ENCODE results near the gene SLC30A3.
"Not testable (repeated sequence)": the region's sequence is repeated elsewhere in the genome, so short reads cannot be mapped to it uniquely, and the experiment has no call there.

SLC30A3 gene, protein sequence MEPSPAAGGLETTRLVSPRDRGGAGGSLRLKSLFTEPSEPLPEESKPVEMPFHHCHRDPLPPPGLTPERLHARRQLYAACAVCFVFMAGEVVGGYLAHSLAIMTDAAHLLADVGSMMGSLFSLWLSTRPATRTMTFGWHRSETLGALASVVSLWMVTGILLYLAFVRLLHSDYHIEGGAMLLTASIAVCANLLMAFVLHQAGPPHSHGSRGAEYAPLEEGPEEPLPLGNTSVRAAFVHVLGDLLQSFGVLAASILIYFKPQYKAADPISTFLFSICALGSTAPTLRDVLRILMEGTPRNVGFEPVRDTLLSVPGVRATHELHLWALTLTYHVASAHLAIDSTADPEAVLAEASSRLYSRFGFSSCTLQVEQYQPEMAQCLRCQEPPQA

DNA sequence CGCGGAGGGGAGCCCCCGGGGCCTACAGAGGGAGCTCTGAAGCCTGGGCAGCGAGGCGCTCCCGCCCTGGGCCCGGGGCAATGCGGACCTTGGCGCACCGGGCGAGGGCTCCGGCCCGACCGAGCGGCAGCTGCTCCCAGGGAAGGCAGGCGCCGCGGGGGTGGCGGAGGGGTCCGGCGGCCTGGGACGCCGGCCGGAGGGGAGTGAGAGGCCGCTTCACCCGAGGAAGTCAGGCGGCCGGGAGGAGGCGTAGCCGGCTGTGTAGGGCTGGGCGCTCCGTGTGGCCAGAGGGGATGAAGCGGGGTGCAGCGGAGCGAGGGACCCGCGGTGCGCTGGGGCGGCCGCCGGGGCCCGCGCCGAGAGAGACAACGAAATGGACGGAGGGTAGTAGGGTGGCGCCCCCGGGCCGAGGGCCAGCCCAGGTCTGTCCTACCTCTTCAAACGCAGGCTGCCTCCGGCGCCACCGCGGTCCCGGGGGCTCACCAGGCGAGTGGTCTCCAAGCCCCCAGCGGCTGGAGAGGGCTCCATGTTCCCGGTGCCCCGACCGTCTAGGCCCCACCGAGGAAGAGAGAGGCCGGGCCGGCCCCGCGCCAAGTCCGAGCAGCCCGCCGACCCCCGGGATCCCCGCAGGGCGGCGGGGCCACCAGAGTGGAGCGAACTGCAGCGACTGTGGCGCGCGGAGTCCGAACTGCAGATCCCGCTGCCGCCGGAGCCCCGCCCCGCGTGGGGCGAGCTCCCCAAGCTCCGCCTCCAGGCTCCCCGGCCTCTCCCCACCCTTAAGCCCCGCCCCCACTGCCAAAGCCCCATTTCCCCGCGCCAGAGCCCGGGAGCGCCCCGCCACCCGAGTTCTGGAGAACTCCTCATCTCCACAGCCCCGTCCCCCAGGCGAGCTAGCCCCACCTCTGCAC is at the start of gene SLC30A3:
TSS of gene SLC30A3 (minus strand) at position 669 of the 908 bp plus-strand sequence. CDS start at position 528, 141 bp downstream.
- DNase-seq: peak; percentile 66 to 79

DNA sequence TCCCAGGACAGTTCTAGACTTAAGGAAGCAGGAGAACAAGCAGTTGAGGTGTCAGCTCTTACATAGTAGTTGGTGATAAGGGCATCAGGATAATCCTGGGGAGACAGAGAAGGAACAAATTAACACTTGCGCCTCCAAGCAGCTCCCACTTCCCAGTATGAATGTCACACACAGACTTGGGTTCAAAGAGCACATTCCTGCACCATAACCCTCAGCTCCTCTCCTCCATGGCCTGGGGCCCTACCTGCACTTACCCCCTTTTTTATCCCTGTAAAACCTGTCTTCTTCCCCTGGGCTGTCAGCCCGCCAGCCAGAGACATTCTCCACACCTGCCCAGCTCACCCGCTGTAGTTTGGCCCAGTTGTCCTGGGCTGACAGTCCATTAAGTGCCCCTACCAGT is 49.3 kb upstream of the SLC30A3 start:
- DNase-seq: no peak

DNA sequence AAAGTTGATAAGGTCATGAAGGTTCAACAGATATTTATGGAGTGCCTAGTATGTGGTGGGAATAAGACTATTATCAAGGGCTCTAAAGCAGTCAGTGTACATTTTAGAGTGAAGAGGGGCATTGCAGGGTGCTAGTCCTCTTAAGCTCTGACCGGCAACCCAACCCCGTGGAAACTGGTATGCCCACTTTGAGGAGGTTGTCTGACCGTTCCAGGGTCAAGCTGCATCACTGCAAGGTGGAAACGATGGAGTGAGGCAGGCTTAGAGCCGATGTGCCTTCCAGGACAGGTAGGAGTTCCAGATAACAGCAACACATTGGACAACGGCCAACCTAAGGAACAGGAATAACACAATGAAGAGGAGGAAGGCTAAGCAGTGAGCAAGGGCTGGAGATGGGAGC is 46.8 kb upstream of the SLC30A3 start:
- DNase-seq: no peak

DNA sequence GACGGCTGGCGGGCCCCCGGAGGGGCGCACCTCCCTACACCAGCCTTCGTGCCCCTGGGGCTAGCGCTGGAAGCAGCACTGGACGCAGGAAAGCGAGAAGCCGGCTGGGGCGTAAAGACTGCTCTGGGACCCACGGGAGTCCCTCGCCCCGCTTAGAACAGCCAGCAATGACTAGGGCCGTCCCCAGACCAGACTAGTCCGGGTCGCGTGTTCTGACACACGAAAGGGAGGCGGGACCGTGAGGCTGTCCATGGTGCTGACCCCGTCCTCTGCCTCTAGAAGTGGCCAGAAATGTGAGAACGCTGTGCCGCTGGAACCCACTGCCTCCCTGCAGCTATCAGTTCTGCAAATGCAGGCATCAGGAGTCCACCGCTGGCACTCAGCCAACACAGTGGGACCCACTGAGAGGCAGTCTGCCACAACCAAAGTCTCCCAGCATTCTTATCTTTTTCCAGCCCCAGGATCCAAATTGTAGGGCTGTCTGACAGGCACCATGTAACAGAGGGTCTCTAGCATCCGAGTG is 45.6 kb upstream of the SLC30A3 start, which contains the start of gene UCN:
TSS of gene UCN (minus strand) at position 87 of the 523 bp plus-strand sequence. CDS start 550 bp downstream, outside the sequence.
- no peak for DNase-seq

DNA sequence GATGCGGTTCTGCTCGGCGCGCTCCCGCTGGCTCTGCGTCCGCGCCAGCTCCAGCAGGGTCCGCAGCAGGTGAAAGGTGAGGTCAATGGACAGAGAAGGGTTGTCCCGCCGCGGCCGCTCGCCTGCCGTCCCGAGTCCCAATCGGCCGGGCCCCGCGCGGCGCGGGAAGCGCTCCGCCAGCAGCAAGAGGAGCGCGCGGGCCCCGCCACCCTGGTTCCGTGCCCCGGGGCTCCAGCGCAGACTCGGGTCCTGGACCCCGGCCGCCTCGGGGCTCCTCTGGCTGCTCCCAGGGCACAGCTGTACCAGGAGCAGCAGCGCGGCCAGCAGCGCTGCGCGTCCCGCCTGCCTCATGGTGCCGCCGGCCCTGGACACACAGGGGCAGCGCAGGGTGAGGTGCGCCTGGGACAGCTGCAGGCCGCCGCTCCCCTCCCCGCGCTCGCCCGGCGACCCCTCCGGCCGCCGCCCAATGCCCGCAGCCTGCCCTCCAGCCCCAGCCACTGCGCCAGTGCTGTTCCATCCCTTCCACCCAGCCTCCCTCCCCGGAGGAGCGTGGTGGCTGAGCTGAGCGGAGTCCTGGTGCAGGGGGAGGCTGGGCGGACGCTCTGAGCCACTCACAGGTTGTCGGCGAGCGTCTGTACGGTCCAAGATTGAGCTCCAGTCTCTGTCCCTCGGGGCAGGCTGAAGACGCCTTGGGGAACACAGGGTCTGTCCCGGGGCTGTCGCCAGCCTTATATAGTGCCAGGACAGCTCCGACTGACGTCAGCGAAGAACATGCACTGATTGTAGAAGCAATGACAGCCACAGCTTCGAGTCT is 44.9 kb upstream of the SLC30A3 start:
- DNase-seq: no peak

DNA sequence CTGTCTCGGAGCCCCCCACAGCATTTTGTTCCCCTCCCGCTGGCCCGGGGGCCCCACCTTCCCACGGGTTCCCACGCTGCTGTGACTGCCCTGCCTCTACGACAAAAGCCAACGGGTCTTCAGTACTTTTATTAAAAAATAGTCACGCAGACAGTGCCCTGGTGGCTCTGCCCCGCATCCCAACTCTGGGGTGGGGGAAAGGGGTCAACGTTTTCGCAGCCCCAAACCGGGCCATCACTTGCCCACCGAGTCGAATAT is 44.4 kb upstream of the SLC30A3 start:
- no peak for DNase-seq

DNA sequence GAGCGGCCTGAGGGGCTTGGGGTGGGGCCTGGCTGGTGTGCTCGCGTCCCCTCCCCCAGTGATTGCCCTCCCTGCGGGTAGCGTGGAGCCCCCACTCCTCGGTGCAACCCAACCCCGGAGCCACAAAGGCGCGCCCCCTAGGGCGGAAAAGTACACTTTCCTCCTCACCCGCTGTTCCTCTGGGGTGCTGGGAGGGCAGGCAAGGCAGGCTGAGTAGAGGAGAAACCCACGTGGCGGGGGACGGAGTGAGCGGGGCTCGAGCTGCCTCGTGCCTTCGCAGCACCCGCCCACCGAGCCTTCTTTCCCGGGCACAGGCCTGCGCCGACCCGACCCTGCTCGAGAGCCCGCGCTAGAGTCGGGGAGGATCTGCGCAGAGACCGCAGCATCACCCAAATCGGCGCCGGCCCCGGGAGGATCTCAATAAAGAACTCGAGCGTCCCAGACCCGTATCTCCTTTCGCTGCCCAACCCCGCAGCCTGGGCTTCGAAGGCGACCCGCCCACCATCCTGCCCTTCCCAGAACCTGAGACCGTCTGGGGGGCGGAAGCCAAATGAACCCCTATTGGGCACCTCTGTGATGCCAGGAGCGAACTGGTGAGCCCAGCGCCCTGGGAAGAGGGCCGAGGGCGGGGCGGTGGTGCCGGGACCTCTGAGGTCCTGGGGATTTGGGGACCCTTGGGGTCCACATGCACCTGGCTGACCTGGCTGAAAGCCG is 43.9 kb upstream of the SLC30A3 start:
- DNase-seq: no peak

DNA sequence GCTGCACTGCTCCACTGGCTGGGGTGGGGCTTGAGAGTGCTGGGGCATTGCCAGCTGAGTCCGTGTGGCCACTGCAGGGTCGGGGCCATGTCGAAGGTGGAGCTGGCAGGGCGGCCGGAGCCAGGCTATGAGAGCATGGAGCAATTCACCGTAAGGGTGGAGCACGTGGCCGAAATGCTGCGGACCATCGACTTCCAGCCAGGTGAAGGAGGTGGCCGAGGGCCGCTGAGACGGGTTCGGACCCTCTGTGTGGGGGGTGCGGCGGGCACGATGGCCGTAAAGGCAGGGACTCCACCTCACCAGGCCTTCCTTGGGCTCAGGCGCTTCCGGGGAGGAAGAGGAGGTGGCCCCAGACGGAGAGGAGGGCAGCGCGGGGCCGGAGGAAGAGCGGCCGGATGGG is 43.3 kb upstream of the SLC30A3 start:
- DNase-seq: no peak

DNA sequence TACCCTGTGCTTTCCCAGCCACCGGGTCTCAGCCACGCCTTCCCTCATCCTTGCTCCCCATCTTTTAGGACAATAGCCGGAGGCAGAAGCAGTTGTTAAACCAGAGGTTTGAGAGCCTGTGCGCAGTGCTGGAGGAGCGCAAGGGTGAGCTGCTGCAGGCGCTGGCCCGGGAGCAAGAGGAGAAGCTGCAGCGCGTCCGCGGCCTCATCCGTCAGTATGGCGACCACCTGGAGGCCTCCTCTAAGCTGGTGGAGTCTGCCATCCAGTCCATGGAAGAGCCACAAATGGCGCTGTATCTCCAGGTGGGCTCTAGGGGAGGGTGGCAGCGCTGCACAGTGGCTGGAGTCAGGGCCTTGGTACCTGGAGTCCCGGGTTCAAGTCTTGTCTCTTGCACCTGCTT is 42.7 kb upstream of the SLC30A3 start:
- no peak for DNase-seq

DNA sequence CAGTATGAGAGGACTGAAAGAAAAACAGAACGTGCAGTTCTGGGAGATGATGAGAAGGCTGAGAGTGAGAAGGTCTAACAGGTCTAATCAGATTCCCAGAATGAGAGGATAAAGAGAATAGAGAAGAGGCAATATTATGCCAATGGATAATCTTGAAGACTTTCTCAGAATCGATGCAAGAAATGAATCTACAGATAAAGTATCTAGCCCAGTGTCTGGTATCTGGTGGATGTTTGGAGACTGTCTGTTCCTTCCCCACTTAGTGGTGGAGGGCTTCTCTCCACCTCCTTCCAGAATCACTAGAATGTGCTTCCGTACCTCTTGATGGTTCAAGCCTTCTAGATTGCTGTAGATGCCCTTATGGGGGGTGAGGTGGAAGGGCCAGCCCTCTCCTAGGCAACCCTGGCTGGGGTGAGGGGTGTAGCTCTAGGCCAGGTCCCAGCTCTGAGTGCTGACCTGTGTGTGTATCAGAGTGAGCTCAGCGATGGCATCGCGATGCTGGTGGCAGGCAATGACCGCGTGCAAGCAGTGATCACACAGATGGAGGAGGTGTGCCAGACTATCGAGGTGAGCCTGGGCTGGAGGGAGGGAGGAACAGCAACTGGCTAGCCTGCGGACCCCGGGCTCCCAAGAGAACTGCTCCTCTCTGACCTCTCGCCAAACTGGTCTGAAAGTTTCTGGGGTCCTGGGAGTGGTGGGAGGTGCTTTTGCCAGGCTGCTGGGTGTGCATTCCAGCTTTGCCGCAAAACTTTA is 41.8 kb upstream of the SLC30A3 start:
- DNase-seq: no peak

DNA sequence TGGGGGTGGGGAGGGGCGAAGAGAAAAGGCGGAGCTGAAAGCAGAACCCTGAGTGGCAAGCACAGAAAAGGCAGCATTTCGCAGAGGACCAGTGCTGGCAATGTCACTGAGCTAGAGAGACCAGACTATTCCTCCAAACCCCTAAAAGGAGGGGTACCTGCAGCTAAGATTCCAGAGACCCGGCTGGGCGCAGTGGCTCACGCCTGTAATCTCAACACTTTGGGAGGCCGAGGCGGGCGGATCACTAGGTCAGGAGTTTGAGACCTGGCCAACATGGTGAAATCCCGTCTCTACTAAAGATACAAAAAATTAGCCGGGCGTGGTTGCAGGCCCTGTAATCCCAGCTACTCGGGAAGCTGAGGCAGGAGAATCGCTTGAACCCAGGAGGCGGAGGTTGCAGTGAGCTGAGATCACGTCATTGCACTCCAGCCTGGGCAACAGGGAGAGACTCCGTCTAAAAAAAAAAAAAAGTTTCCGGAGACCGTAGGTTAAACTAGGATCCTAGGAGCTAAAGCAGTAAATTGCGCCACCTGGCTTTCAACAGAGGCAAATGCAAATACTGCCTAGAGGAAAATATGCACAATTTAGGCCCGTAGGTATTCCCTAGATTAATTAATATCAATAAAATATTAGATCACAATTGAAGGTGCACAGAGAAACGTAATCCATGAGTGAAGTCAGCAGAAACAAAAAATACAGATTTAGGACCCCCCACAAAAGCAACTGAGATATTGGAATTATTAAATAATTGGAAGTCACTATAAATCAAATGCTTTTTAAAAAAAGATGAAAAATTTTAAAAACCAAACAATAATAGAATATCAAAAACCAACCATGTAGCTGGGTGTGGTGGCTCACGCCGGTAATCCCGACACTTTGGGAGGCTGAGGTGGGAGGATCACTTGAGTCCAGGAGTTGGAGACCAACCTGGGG is 40.5 kb upstream of the SLC30A3 start:
- peak; percentile 75 to 88 for DNase-seq

DNA sequence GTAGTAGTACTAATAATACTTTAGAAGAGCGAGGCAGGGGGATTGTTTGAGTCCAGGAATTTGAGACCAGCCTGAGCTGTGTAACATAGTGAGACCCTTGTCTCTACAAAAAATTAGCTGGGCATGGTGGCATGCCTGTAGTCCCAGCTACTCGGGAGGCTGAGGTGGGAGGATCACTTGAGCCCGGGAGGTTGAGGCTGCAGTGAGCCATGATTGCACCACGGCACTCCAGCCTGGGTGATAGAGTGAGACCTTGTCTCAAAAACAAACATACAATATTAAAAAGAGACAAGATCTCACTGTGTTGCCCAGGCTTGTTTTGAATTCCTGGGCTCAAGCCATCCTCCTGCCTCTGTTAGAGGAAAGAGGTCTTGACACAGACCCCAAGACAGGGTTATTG is 37.8 kb upstream of the SLC30A3 start:
- DNase-seq: not testable (repeated sequence)

DNA sequence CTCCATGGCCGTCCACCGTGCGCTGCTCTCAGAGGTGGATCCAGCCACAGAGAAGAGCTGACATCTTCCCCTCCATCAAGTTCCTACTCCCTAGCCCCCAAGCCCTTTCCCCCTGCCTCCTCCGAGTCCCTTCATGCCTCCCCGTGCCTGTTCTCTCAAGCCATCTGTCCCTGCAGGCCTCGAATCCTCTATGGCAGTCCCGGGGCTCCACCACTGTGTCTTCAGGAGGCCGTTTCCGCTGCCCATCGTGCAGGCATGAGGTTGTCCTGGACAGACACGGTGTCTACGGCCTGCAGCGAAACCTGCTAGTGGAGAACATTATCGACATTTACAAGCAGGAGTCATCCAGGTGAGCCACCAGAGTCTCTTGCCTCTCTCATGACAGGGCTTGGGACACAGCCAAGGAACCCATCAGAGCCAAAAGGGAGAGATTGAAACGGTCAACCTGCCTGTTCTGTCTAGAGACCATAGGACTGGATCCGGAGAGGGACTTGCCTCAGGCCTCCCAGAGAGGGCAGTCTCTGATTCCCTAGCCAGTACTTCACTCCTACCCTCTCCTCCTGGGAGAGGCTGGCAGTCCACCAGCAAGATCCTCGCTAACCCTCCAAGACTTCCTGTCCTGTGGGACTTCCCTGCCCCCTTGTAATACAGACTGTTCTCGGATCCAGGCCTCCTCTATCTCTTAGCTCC is 35.7 kb upstream of the SLC30A3 start:
- DNase-seq: no peak

DNA sequence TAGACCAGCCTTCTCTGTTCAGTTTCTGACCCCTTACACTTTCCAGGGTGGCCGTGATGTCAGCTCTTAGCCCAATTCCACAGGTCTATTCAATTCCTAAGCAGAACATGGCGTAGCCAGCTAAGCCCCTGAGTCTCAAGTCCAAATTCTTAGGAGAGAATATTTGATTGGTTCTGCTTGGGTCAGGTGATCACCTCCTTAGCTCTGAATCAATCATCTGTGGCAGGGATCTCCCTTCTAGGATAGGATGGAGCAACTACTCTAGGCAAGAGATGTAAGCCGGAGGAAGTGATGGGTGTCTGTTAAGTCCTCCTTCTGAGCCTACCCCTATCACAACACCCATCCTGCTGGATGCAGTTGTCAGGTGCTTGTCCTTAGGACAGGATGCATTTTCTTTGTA is 34.3 kb upstream of the SLC30A3 start:
- no peak for DNase-seq

DNA sequence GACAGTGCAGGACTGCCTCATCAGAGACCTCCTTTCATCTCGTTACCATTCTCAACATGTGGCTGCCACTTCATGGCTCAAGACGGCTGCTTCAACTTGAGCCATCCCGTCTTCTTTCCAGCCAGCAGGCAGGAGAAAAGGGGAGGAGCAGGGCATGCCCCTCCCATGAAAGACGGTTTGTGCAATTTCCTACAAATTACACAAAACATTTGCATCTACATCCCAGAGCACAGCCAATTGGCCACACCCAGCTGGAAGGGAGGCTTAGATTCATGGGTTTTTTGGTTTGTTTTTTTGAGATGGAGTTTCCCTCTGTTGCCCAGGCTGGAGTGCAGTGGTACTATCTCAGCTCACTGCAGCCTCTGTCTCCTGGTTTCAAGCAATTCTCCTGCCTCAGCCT is 33.6 kb upstream of the SLC30A3 start:
- no peak for DNase-seq

DNA sequence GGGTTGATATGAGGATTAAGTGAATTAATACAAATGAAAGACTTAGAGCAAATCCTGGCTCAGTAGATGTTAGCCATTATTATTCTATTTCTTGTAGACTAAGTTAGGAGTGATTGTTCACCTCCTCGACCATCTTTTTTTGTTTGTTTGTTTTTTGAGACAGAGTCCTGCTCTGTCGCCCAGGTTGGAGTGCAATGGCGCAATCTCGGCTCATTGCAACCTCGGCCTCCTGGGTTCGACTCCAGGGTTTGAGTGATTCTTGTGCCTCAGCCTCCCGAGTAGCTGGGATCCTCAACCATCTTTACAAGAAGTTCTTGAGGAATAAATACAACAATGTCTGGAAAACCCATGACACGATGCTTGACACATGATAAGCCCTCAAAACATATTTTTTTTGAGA is 32.1 kb upstream of the SLC30A3 start:
- DNase-seq: no peak

DNA sequence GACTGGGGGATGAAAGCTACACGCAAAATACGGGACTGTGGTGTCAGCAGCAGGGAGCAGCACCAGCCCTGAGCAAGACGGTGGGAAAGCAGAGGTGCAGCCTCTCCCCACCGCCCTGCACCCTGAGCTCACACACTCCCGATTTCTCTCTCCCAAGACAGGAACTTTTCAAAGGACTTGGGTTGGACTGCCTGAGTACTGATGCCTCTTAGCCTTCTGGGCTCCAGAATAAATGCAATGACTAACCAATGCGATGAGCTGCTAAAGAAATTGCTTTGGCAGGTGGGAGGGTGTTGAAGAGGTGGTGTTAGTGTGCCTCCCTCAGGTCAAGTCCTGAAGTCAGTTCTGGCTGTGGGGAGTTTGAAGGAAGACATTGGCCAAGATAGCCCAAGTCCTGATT is 29.0 kb upstream of the SLC30A3 start:
- DNase-seq: peak in 1 of 2 experiments; percentile 15

DNA sequence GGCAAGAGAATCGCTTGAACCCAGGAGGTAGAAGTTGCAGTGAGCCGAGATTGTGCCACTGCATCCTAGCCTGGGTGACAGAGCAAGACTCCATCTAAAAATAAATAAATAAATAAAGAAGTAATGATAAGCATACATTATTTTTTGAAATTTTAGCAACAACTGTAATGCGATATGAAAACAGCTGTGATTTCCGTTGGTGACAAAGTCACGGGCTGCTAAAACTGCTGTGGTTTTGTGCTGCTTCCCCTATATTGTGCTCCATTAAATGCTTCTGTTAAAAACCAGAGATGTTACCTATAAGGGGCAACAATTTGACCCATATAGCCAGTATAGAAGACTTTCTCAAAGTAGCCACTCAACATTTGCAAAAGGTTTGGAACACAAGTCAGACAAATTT is 27.7 kb upstream of the SLC30A3 start:
- DNase-seq: no peak

DNA sequence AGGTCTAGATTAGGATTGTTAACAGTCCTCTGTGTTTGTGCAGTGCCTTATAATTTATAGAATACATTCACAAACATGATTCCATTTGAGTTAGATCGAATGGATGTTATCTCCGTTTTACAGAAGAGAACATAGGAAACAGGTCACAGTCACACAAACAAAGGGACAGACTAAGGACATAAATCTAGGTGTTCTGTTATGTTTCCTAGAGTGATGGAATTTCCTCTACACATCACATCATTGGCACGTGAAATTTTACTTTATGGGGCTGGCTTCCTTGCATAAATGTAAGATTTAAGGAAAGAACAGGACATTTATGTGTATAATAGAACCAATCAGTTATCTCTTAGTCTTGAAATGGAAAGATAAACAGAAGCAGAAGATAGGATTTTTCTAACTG is 25.8 kb upstream of the SLC30A3 start:
- DNase-seq: no peak

DNA sequence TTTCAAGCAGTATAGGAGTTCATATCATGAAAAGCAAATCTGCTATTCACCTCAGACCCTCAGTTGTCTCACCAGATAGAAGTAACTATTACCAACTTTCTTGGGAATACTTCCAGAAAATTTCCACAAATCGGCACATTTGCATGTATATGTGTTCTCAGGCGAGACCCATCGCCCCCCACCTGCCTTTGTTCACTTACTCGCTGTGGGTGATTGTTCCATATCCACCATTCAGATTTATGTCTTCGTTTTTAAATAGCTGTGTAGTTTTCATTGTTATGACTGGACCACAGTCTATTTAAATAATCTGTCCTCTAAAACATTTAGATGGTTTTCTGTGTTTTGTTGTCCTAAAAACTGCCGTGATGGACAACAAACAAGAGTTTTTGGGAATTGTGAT is 22.6 kb upstream of the SLC30A3 start:
- DNase-seq: no peak
